Liver (tissue), 9 donors: ENCODE measurements around the gene ACSL6. TPM values are rescaled to one million over a fixed set of nuclear protein-coding genes. Genes with fewer than 3 reads are reported as not detected.

Experiments
- DNase-seq: peaks from one replicate; pipeline ENCODE4 v3.0.0-alpha.2; 2017; ENCODE audit warnings: low spot score
- H3K27ac ChIP-seq, 2 donors: one replicate each; pipeline ENCODE4 v1.7.0; 2013; ENCODE audit warnings: inconsistent platforms in 2 of 2, low read length in 2 of 2, control low read depth in 1 of 2, low read depth in 1 of 2, mild to moderate bottlenecking in 1 of 2
- H3K27me3 ChIP-seq, 4 donors: one replicate each; pipeline versions ENCODE4 v1.6.1 to v1.7.0; 2013; ENCODE audit warnings: low read length in 3 of 4, inconsistent platforms in 1 of 4, mild to moderate bottlenecking in 1 of 4, moderate library complexity in 1 of 4; ENCODE audit not compliant: control insufficient read depth in 4 of 4, insufficient read depth in 4 of 4
- H3K36me3 ChIP-seq, 4 donors: one replicate each; pipeline versions ENCODE4 v1.6.1 to v1.7.0; 2013; ENCODE audit warnings: low read length in 3 of 4, mild to moderate bottlenecking in 3 of 4, low read depth in 1 of 4, moderate library complexity in 1 of 4; ENCODE audit not compliant: control insufficient read depth in 4 of 4, insufficient read depth in 3 of 4
- H3K4me1 ChIP-seq, 4 donors: one replicate each; pipeline versions ENCODE4 v1.6.1 to v1.7.0; 2013; ENCODE audit warnings: low read length in 3 of 4, mild to moderate bottlenecking in 3 of 4, moderate library complexity in 1 of 4; ENCODE audit not compliant: control insufficient read depth in 4 of 4, insufficient read depth in 4 of 4
- H3K4me3 ChIP-seq, 3 donors: one replicate each; pipeline versions ENCODE4 v1.6.1 to v1.7.0; 2013; ENCODE audit warnings: low read length in 3 of 3, control low read depth in 1 of 3, low read depth in 1 of 3, mild to moderate bottlenecking in 1 of 3
- H3K9ac ChIP-seq, 2 donors: one replicate each; pipeline ENCODE4 v1.7.0; 2013; ENCODE audit warnings: low read length in 2 of 2, mild to moderate bottlenecking in 2 of 2, moderate library complexity in 2 of 2, control low read depth in 1 of 2, low read depth in 1 of 2
- H3K9me3 ChIP-seq, 4 donors: one replicate each; pipeline versions ENCODE4 v1.6.1 to v1.7.0; 2013; ENCODE audit warnings: low read length in 3 of 4; ENCODE audit not compliant: control insufficient read depth in 4 of 4
- EGR1 ChIP-seq, 2 donors: IDR thresholded peaks; 2 replicates each; pipeline ENCODE4 v1.6.1; 2016 to 2018; ENCODE audit warnings: antibody characterized with exemption in 2 of 2, low read depth in 2 of 2
- FOXA1 ChIP-seq: IDR thresholded peaks from 2 replicates; pipeline ENCODE4 v1.6.1; 2016; ENCODE audit warnings: antibody characterized with exemption
- FOXA2 ChIP-seq: IDR thresholded peaks from 2 replicates; pipeline ENCODE4 v1.6.1; 2016; ENCODE audit warnings: antibody characterized with exemption
- GABPA ChIP-seq, 2 donors: IDR thresholded peaks in 1 of 2; conservative IDR thresholded peaks in 1 of 2; 2 replicates each; pipeline ENCODE4 v1.6.1; 2016; ENCODE audit warnings: antibody characterized with exemption in 2 of 2, mild to moderate bottlenecking in 1 of 2, moderate library complexity in 1 of 2
- HNF4A ChIP-seq, 2 donors: conservative IDR thresholded peaks; 2 replicates each; pipeline ENCODE4 v1.6.1; 2016; ENCODE audit warnings: antibody characterized with exemption in 2 of 2, mild to moderate bottlenecking in 2 of 2
- HNF4G ChIP-seq: IDR thresholded peaks from 2 replicates; pipeline ENCODE4 v1.6.1; 2016; ENCODE audit warnings: antibody characterized with exemption
- JUND ChIP-seq, 2 donors: IDR thresholded peaks; 2 replicates each; pipeline ENCODE4 v1.6.1; 2016; ENCODE audit warnings: antibody characterized with exemption in 2 of 2
- NR2F2 ChIP-seq: IDR thresholded peaks from 2 replicates; pipeline ENCODE4 v1.6.1; 2016; ENCODE audit warnings: antibody characterized with exemption
- RAD21 ChIP-seq, 2 donors: IDR thresholded peaks; 2 replicates each; pipeline ENCODE4 v1.6.1; 2016; ENCODE audit warnings: antibody characterized with exemption in 2 of 2, mild to moderate bottlenecking in 2 of 2
- RXRA ChIP-seq, 2 donors: IDR thresholded peaks; 2 replicates each; pipeline ENCODE4 v1.6.1; 2017 to 2018; ENCODE audit warnings: antibody characterized with exemption in 2 of 2, mild to moderate bottlenecking in 1 of 2
- SP1 ChIP-seq: IDR thresholded peaks from 2 replicates; pipeline ENCODE4 v1.6.1; 2018; ENCODE audit warnings: antibody characterized with exemption, mild to moderate bottlenecking
- TAF1 ChIP-seq: conservative IDR thresholded peaks from 2 replicates; pipeline ENCODE4 v1.6.1; 2016; ENCODE audit warnings: antibody characterized with exemption, mild to moderate bottlenecking
- YY1 ChIP-seq: IDR thresholded peaks from 2 replicates; pipeline ENCODE4 v1.6.1; 2016; ENCODE audit warnings: antibody characterized with exemption, mild to moderate bottlenecking
- WGBS: extraction: QIAGEN DNeasy Blood & Tissue Kit; methylation state at CpG from one replicate; pipeline ENCODE4 v1.1.7; 2013; 5-methylcytosine and 5-hydroxymethylcytosine counted together
- polyA plus RNA-seq, 2 donors: library from polyadenylated mRNA; stranded (reverse) in 1 of 2; unstranded in 1 of 2; fragments of 200-250 nt in 1 of 2; fragments of >200 nt in 1 of 2; fragmentation: Nextera tagmentation in 1 of 2; extraction: Ambion mirVana in 1 of 2; gene quantifications; one replicate each; pipeline versions ENCODE4 v1.2.1 to v1.2.3, GENCODE V29; 2013 to 2015
- total RNA-seq, 2 donors: library from RNA; depleted of rRNA; stranded (reverse); fragments of >200 nt; gene quantifications; one replicate each; pipeline ENCODE4 v1.2.3, GENCODE V29; 2014
- TF ChIP-seq, protein P1 (sequence below): fragments of 150-350 bp; IDR thresholded peaks from 2 replicates; pipeline ENCODE4 v1.5.1; 2017; ENCODE audit warnings: improper control_type of control experiment, low read depth, low read length; ENCODE audit not compliant: missing input control
- TF ChIP-seq, protein P2 (sequence below): IDR thresholded peaks from 2 replicates; pipeline ENCODE4 v1.6.1; 2016; ENCODE audit warnings: antibody characterized with exemption, mild to moderate bottlenecking
- TF ChIP-seq, protein P3 (sequence below): IDR thresholded peaks from 2 replicates; pipeline ENCODE4 v1.6.1; 2016; ENCODE audit warnings: antibody characterized with exemption
- TF ChIP-seq, protein P4 (sequence below): IDR thresholded peaks from 2 replicates; pipeline ENCODE4 v1.6.1; 2016; ENCODE audit warnings: antibody characterized with exemption
- TF ChIP-seq, protein P5 (sequence below): IDR thresholded peaks from 2 replicates; pipeline ENCODE4 v1.6.1; 2016; ENCODE audit warnings: antibody characterized with exemption
- donor health status: healthy.
- donor health status: healthy.
- donor health status: healthy.
- donor health status: healthy.
- donor health status: healthy.

The ACSL6 gene
- total and polyA plus RNA-seq, 4 donors = 0.89 to 129 (median 4.6) TPM

DNA sequence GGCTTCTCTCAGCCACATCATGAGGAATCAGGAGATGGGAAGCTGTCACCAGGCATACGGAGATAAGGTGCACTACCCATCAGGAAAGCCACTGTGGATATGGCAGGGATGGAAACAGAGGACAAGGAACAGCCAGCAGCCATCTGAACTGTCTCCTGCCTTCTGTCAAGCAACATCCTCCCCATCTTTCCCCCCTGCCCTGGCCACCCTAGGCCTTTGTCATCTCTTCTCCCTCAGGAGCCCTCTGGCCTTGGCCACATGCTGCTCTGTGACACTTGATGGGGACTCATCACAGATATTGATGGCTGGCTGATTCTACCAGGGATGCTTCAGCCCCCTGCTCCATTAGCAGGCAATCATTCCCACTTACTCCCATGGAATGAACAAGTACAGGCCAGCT, 44.9 kb downstream of the ACSL6 start:
- 96% methylated on average over 1 of the region's 1 CpG for WGBS
- H3K9me3 ChIP-seq = no peaks in the 10 kb centered on the region
- no peak overlapping the region for H3K9ac ChIP-seq
- H3K27me3 ChIP-seq = no peaks in the 10 kb centered on the region
- no peak for DNase-seq
- H3K27ac ChIP-seq = no peak overlapping the region
- no peaks in the 10 kb centered on the region for H3K4me1 ChIP-seq
- peaks cover 0 to 2% (median 0%) of the 10 kb centered on the region in 4 donors for H3K36me3 ChIP-seq
- no peak overlapping the region for H3K4me3 ChIP-seq
- no peak for TF ChIP-seq TAF1
- TF ChIP-seq NR2F2 = no peak
- no peak for TF ChIP-seq YY1
- TF ChIP-seq EGR1 (IDR thresholded peaks at IDR 0.05; ENCODE audit: low read depth in 2 of 2) = no peak

DNA sequence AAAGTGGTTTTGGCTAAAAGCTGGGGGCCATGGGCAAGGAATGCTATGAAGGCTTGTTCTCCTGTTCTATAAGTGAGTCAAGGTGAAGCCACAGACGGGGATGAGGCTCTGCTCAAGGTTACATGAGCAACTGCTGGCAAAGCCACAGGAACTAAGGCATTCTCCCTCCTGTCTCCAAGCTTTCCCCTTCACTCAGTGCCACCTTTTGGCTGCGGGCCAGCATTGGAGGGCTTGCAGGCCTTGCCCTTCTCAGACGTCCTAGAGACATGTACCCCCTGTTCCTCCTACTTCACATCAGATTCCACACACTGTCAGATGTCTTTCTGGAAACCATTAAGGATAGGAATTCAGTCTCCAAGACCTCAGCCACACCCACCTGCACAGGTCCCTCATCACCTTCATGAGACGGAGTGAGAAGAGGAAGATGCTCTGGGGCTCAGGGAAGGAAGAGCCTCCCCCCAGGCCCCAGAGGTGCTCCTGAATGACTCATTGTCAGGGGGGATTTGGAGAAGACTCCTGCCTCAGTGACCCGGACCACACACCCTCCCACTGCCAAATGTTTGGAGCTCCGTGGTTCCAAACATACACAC, 45.5 kb downstream of the ACSL6 start:
- 90% methylated on average over 6 of the region's 6 CpGs for WGBS
- H3K9ac ChIP-seq = no peak overlapping the region
- H3K27ac ChIP-seq = no peak overlapping the region
- no peaks in the 10 kb centered on the region for H3K27me3 ChIP-seq
- no peak overlapping the region for H3K4me3 ChIP-seq
- no peak for TF ChIP-seq JUND (IDR thresholded peaks at IDR 0.05)
- no peak for TF ChIP-seq FOXA2
- no peak for TF ChIP-seq HNF4A (conservative IDR thresholded peaks at IDR 0.05)
- TF ChIP-seq, protein P1, sequence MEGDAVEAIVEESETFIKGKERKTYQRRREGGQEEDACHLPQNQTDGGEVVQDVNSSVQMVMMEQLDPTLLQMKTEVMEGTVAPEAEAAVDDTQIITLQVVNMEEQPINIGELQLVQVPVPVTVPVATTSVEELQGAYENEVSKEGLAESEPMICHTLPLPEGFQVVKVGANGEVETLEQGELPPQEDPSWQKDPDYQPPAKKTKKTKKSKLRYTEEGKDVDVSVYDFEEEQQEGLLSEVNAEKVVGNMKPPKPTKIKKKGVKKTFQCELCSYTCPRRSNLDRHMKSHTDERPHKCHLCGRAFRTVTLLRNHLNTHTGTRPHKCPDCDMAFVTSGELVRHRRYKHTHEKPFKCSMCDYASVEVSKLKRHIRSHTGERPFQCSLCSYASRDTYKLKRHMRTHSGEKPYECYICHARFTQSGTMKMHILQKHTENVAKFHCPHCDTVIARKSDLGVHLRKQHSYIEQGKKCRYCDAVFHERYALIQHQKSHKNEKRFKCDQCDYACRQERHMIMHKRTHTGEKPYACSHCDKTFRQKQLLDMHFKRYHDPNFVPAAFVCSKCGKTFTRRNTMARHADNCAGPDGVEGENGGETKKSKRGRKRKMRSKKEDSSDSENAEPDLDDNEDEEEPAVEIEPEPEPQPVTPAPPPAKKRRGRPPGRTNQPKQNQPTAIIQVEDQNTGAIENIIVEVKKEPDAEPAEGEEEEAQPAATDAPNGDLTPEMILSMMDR = no peak
- peaks cover 0 to 2% (median 0%) of the 10 kb centered on the region in 4 donors for H3K36me3 ChIP-seq
- DNase-seq = no peak
- no peaks in the 10 kb centered on the region for H3K9me3 ChIP-seq
- no peaks in the 10 kb centered on the region for H3K4me1 ChIP-seq

DNA sequence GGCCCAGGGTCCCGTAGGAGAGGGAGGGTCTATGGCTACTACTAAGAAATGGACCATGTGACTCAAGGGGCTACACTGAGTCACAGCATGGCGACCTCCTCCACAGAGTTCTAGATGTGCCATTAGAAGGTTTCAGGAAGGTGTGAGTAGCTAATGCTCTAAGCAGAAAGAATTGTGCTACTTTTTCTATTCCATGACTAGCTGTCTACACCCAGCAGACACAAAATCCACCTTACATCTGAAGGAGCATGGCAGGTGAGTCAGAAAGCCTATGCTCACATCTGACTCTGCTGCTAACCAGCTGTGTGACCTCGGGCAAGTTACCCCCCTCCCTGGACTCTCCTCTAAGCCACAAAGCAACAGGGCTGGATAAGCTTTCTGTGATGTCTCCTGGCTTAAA, 51.6 kb downstream of the ACSL6 start:
- Histone ChIP-seq H3K4me3 (no peak overlapping the region), H3K4me1 (no peaks in the 10 kb centered on the region), H3K27me3 (no peaks in the 10 kb centered on the region), H3K27ac (no peak overlapping the region), H3K9ac (no peak overlapping the region), H3K9me3 (no peaks in the 10 kb centered on the region), H3K36me3 (no peaks in the 10 kb centered on the region)
- TF ChIP-seq EGR1 (IDR thresholded peaks at IDR 0.05; ENCODE audit: low read depth in 2 of 2) (no peak), YY1 (no peak), GABPA (IDR thresholded peaks at IDR 0.05 in 1 of 2, conservative IDR thresholded peaks at IDR 0.05 in 1 of 2) (no peak), FOXA1 (no peak), RXRA (IDR thresholded peaks at IDR 0.05) (no peak), NR2F2 (no peak), HNF4G (no peak), RAD21 (IDR thresholded peaks at IDR 0.05) (no peak), JUND (IDR thresholded peaks at IDR 0.05) (no peak), TAF1 (no peak), FOXA2 (no peak), SP1 (no peak)
- TF ChIP-seq, protein P2, sequence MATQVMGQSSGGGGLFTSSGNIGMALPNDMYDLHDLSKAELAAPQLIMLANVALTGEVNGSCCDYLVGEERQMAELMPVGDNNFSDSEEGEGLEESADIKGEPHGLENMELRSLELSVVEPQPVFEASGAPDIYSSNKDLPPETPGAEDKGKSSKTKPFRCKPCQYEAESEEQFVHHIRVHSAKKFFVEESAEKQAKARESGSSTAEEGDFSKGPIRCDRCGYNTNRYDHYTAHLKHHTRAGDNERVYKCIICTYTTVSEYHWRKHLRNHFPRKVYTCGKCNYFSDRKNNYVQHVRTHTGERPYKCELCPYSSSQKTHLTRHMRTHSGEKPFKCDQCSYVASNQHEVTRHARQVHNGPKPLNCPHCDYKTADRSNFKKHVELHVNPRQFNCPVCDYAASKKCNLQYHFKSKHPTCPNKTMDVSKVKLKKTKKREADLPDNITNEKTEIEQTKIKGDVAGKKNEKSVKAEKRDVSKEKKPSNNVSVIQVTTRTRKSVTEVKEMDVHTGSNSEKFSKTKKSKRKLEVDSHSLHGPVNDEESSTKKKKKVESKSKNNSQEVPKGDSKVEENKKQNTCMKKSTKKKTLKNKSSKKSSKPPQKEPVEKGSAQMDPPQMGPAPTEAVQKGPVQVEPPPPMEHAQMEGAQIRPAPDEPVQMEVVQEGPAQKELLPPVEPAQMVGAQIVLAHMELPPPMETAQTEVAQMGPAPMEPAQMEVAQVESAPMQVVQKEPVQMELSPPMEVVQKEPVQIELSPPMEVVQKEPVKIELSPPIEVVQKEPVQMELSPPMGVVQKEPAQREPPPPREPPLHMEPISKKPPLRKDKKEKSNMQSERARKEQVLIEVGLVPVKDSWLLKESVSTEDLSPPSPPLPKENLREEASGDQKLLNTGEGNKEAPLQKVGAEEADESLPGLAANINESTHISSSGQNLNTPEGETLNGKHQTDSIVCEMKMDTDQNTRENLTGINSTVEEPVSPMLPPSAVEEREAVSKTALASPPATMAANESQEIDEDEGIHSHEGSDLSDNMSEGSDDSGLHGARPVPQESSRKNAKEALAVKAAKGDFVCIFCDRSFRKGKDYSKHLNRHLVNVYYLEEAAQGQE = no peak
- TF ChIP-seq, protein P3, sequence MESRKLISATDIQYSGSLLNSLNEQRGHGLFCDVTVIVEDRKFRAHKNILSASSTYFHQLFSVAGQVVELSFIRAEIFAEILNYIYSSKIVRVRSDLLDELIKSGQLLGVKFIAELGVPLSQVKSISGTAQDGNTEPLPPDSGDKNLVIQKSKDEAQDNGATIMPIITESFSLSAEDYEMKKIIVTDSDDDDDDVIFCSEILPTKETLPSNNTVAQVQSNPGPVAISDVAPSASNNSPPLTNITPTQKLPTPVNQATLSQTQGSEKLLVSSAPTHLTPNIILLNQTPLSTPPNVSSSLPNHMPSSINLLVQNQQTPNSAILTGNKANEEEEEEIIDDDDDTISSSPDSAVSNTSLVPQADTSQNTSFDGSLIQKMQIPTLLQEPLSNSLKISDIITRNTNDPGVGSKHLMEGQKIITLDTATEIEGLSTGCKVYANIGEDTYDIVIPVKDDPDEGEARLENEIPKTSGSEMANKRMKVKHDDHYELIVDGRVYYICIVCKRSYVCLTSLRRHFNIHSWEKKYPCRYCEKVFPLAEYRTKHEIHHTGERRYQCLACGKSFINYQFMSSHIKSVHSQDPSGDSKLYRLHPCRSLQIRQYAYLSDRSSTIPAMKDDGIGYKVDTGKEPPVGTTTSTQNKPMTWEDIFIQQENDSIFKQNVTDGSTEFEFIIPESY = no peak
- TF ChIP-seq, protein P1 = no peak
- TF ChIP-seq, protein P4, sequence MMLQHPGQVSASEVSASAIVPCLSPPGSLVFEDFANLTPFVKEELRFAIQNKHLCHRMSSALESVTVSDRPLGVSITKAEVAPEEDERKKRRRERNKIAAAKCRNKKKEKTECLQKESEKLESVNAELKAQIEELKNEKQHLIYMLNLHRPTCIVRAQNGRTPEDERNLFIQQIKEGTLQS = no peak
- TF ChIP-seq, protein P5, sequence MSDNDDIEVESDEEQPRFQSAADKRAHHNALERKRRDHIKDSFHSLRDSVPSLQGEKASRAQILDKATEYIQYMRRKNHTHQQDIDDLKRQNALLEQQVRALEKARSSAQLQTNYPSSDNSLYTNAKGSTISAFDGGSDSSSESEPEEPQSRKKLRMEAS = no peak
- 92% methylated on average over 3 of the region's 3 CpGs for WGBS
- no peak for DNase-seq
